IMR-90 (cell line): Measurements from ENCODE around the gene RBFOX1. TPM values are rescaled to one million over a fixed set of nuclear protein-coding genes. Genes with fewer than 3 reads are reported as not detected.

Source experiments
- ATAC-seq: fragments of 200-7000 bp; cut with Tn5 transposase; 2 replicates; pipeline ENCODE4 v1.9.1; 2020; ENCODE audit warnings: low read depth, mild to moderate bottlenecking, moderate library complexity
- BruUV-seq: library from RNA; stranded (reverse); fragments of 400-500 nt; replicated peaks from 2 replicates; lab custom pipeline; 2021; lab: Mats Ljungman, UMichigan
- CTCF ChIA-PET: fragments of 300-600 bp; formaldehyde crosslinking; extraction: SDS; loops from one replicate; lab custom pipeline; 2021; ENCODE audit warnings: antibody characterized with exemption; lab: Yijun Ruan, JAX
- POLR2A ChIA-PET: fragments of 300-600 bp; sonication (Branson Sonifier 250); formaldehyde crosslinking; loops from one replicate; lab custom pipeline; 2022; ENCODE audit warnings: antibody characterized with exemption; ENCODE audit not compliant: unreplicated experiment; lab: Charles Lee
- DNase-seq: peaks from one replicate; pipeline ENCODE4 v3.0.0; 2013
- H2AFZ ChIP-seq: replicated peaks from 2 replicates; pipeline ENCODE3; 2013; ENCODE audit warnings: low read length, mild to moderate bottlenecking; ENCODE audit not compliant: poor library complexity
- H2AK5ac ChIP-seq: 2 replicates; pipeline ENCODE4 v1.6.1; 2013; ENCODE audit warnings: low read depth, low read length, inconsistent platforms
- H2AK9ac ChIP-seq: replicated peaks from 2 replicates; pipeline ENCODE3; 2013; ENCODE audit warnings: mild to moderate bottlenecking, low read depth, low read length, moderate library complexity; ENCODE audit not compliant: poor library complexity
- H2BK120ac ChIP-seq: 2 replicates; pipeline ENCODE4 v1.6.1; 2013; ENCODE audit warnings: low read depth, low read length, inconsistent platforms
- H2BK15ac ChIP-seq: 3 replicates; pipeline ENCODE4 v1.6.1; 2013; ENCODE audit warnings: low read depth, low read length, inconsistent platforms
- H2BK20ac ChIP-seq: 2 replicates; pipeline ENCODE4 v1.6.1; 2013; ENCODE audit warnings: low read depth, mild to moderate bottlenecking, inconsistent platforms, low read length, moderate library complexity
- H2BK5ac ChIP-seq: 2 replicates; pipeline ENCODE4 v1.6.1; 2013; ENCODE audit warnings: mild to moderate bottlenecking, low read depth, low read length, inconsistent platforms; ENCODE audit not compliant: poor library complexity, severe bottlenecking
- H3K14ac ChIP-seq: replicated peaks from 2 replicates; pipeline ENCODE4 v1.6.1; 2013; ENCODE audit warnings: low read depth, low read length, inconsistent platforms
- H3K18ac ChIP-seq: 2 replicates; pipeline ENCODE4 v1.6.1; 2013; ENCODE audit warnings: low read depth, low read length, control low read depth
- H3K23ac ChIP-seq: 2 replicates; pipeline ENCODE4 v1.6.1; 2013; ENCODE audit warnings: low read depth, low read length, inconsistent platforms
- H3K27ac ChIP-seq: 2 replicates; pipeline ENCODE4 v1.5.1; 2013; ENCODE audit warnings: mild to moderate bottlenecking, control low read depth, low read length; ENCODE audit not compliant: insufficient read depth
- H3K27me3 ChIP-seq: 2 replicates; pipeline ENCODE4 v1.6.1; 2013; ENCODE audit warnings: low read length; ENCODE audit not compliant: control insufficient read depth, insufficient read depth
- H3K36me3 ChIP-seq: 2 replicates; pipeline ENCODE4 v1.6.1; 2013; ENCODE audit warnings: low read length, mixed read lengths; ENCODE audit not compliant: control insufficient read depth, insufficient read depth
- H3K4ac ChIP-seq: 2 replicates; pipeline ENCODE4 v1.6.1; 2013; ENCODE audit warnings: low read depth, low read length, inconsistent platforms
- H3K4me1 ChIP-seq: 2 replicates; pipeline ENCODE4 v1.6.1; 2013; ENCODE audit warnings: low read length, mixed read lengths; ENCODE audit not compliant: control insufficient read depth, insufficient read depth
- H3K4me2 ChIP-seq: 2 replicates; pipeline ENCODE4 v1.6.1; 2013; ENCODE audit warnings: low read depth, mild to moderate bottlenecking, control low read depth, low read length, moderate library complexity
- H3K4me3 ChIP-seq: 2 replicates; pipeline ENCODE4 v1.5.1; 2013; ENCODE audit warnings: low read depth, mild to moderate bottlenecking, control low read depth, low read length, moderate library complexity; ENCODE audit not compliant: insufficient read depth
- H3K56ac ChIP-seq: 2 replicates; pipeline ENCODE4 v1.6.1; 2013; ENCODE audit warnings: low read length, inconsistent platforms; ENCODE audit not compliant: insufficient read depth; ENCODE audit errors: extremely low read depth
- H3K79me1 ChIP-seq, 2 experiments: 2 replicates each; pipeline ENCODE4 v1.6.1; 2013; ENCODE audit warnings: low read length in 2 of 2, inconsistent platforms in 1 of 2, low read depth in 1 of 2
- H3K9ac ChIP-seq: 2 replicates; pipeline ENCODE4 v1.6.1; 2013; ENCODE audit warnings: low read depth, low read length, control low read depth
- H3K9me1 ChIP-seq: 2 replicates; pipeline ENCODE4 v1.6.1; 2013; ENCODE audit warnings: low read length, inconsistent platforms; ENCODE audit not compliant: insufficient read depth
- H3K9me3 ChIP-seq: 2 replicates; pipeline ENCODE4 v1.6.1; 2013; ENCODE audit warnings: low read length; ENCODE audit not compliant: control insufficient read depth, insufficient read depth
- H4K20me1 ChIP-seq: 2 replicates; pipeline ENCODE4 v1.6.1; 2013; ENCODE audit warnings: low read length, inconsistent platforms; ENCODE audit not compliant: insufficient read depth
- H4K5ac ChIP-seq: 2 replicates; pipeline ENCODE4 v1.6.1; 2013; ENCODE audit warnings: mild to moderate bottlenecking, low read depth, low read length, control low read depth
- H4K8ac ChIP-seq, 2 experiments: 2 replicates each; pipeline ENCODE4 v1.6.1; 2013; ENCODE audit warnings: low read depth in 2 of 2, low read length in 2 of 2, control low read depth in 1 of 2, inconsistent platforms in 1 of 2
- H4K91ac ChIP-seq: 2 replicates; pipeline ENCODE4 v1.6.1; 2013; ENCODE audit warnings: low read depth, low read length, inconsistent platforms; ENCODE audit not compliant: insufficient read depth
- CEBPB ChIP-seq: IDR thresholded peaks from 2 replicates; pipeline ENCODE4 v1.6.1; 2012; ENCODE audit warnings: low read depth, low read length, improper control_type of control experiment
- FOS ChIP-seq: fragments of 150-350 bp; IDR thresholded peaks from 2 replicates; pipeline ENCODE4 v1.6.1; 2016; ENCODE audit warnings: low read depth, low read length
- MAFK ChIP-seq: IDR thresholded peaks from 2 replicates; pipeline ENCODE4 v1.6.1; 2012; ENCODE audit warnings: low read depth, low read length, improper control_type of control experiment
- NFE2L2 ChIP-seq: fragments of 150-350 bp; IDR thresholded peaks from 2 replicates; pipeline ENCODE4 v1.6.1; 2016; ENCODE audit warnings: low read depth, mild to moderate bottlenecking, low read length
- POLR2A ChIP-seq: IDR thresholded peaks from 2 replicates; pipeline ENCODE4 v1.6.1; 2012; ENCODE audit warnings: mild to moderate bottlenecking, low read depth, low read length
- RAD21 ChIP-seq: IDR thresholded peaks from 2 replicates; pipeline ENCODE4 v1.6.1; 2012; ENCODE audit warnings: low read length, improper control_type of control experiment
- RCOR1 ChIP-seq: IDR thresholded peaks from 2 replicates; pipeline ENCODE4 v1.6.1; 2012; ENCODE audit warnings: mild to moderate bottlenecking, low read length, improper control_type of control experiment; ENCODE audit not compliant: insufficient replicate concordance
- RFX5 ChIP-seq: IDR thresholded peaks from 2 replicates; pipeline ENCODE4 v1.8.0; 2012; ENCODE audit warnings: low read depth, mild to moderate bottlenecking, low read length, moderate library complexity
- WGBS, 2 experiments: methylation state at CpG; one replicate each; pipeline versions ENCODE4 v1.1.5 to v1.1.7; 2013; ENCODE audit warnings: missing lambda C conversion rate in 2 of 2; ENCODE audit not compliant: insufficient read length in 1 of 2; ENCODE audit errors: extremely low coverage in 2 of 2; 5-methylcytosine and 5-hydroxymethylcytosine counted together
- dilution Hi-C: fragments of 300-500 bp; cut with HindIII; formaldehyde crosslinking; loops from one replicate; pipeline ENCODE4 v1.14.3; 2018; ENCODE audit warnings: low sequenced_read_pairs; ENCODE audit not compliant: unreplicated experiment
- in situ Hi-C: fragments of 300-500 bp; cut with MboI; formaldehyde crosslinking; loops from 3 replicates; pipeline ENCODE4 v1.14.3; 2019; ENCODE audit warnings: low sequenced_read_pairs, inconsistent platforms, mixed read lengths
- intact Hi-C: fragments of 100-400 bp; cut with micrococcal nuclease; formaldehyde crosslinking; loops from 2 replicates; pipeline ENCODE4 v1.10.0; 2022
- polyA plus RNA-seq, 3 experiments: library from polyadenylated mRNA; depleted of rRNA; stranded (reverse); fragments of >200 nt; gene quantifications; 2 replicates each; pipeline ENCODE4 v1.2.3, GENCODE V29; 2012; ENCODE audit warnings: low replicate concordance in 1 of 3
- total RNA-seq: library from RNA; depleted of rRNA; stranded (reverse); fragments of >200 nt; gene quantifications from 2 replicates; pipeline ENCODE4 v1.2.3, GENCODE V29; 2012

Gene RBFOX1
- total and polyA plus RNA-seq, 2 of the 4 experiments (the other 2 are of a cell fraction): not detected

DNA sequence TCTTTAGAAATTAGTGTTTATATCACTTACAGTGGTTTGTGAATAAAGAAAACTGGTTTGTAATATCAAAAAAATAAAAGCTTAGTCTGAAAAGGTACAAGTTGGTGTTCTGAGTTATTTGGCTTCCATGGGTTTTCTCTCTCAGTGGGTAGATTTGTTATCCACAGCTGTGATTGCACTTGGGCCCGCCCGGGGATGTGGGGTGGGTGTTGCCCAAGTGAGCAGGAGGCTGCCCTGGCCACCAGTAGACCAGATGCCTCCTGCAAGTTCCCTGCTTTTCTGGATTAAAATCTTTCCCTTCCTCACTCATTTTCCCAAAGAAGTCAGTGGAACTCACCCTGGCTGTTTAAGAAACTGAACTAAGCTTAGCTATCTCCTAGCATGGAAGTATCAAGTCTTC, 380.6 kb downstream of the RBFOX1 start:
- Histone ChIP-seq H3K4ac (no peak overlapping the region), H3K14ac (no peak overlapping the region), H3K9me3 (peaks cover 13% of the 10 kb centered on the region), H4K5ac (no peak overlapping the region), H3K23ac (no peak overlapping the region), H3K27me3 (no peaks in the 10 kb centered on the region), H2AFZ (no peak overlapping the region), H2BK15ac (no peak overlapping the region), H4K91ac (no peak overlapping the region), H3K4me1 (no peaks in the 10 kb centered on the region), H2AK5ac (no peak overlapping the region), H3K36me3 (no peaks in the 10 kb centered on the region), H3K4me3 (no peak overlapping the region), H3K4me2 (no peak overlapping the region), H2BK120ac (no peak overlapping the region), H2AK9ac (no peak overlapping the region), H3K9ac (no peak overlapping the region), H4K8ac (no peak overlapping the region), H3K27ac (no peak overlapping the region), H4K20me1 (no peaks in the 10 kb centered on the region), H3K18ac (no peak overlapping the region), H3K79me1 (no peaks in the 10 kb centered on the region), H2BK5ac (no peak overlapping the region), H3K9me1 (no peaks in the 10 kb centered on the region), H3K56ac (no peak overlapping the region), H2BK20ac (no peak overlapping the region)
- ATAC-seq (no peak), DNase-seq (no peak)
- no peak for TF ChIP-seq RCOR1
- TF ChIP-seq RFX5: no peak
- TF ChIP-seq FOS: no peak
- no peak for TF ChIP-seq MAFK
- no peak for TF ChIP-seq NFE2L2
- no peak for TF ChIP-seq RAD21
- TF ChIP-seq POLR2A: no peak
- no peak for TF ChIP-seq CEBPB
- BruUV-seq: no TSS peak
- dilution Hi-C loops: no loop called here
- in situ Hi-C loops: no loop called here
- WGBS, 2 experiments: no CpG with 5 or more reads among the region's 2 CpGs
- CTCF ChIA-PET: no interaction called here
- intact Hi-C loops: no loop called here
- POLR2A ChIA-PET: no interaction called here
